H9 (cell line): ENCODE measurements around the gene ASPN. TPM values are rescaled to one million over a fixed set of nuclear protein-coding genes. Genes with fewer than 3 reads are reported as not detected.

Experiments
- DNase-seq: peaks from one replicate; pipeline ENCODE4 v3.0.0-alpha.2; 2017
- H2AFZ ChIP-seq: one replicate; pipeline ENCODE4 v1.6.1; 2013; ENCODE audit warnings: mild to moderate bottlenecking, low read length, control low read depth, moderate library complexity
- H2AK5ac ChIP-seq: 2 replicates; pipeline ENCODE4 v1.6.1; 2013; ENCODE audit warnings: low read length, control low read depth, mixed read lengths; ENCODE audit not compliant: insufficient read length
- H2BK120ac ChIP-seq: one replicate; pipeline ENCODE4 v1.6.1; 2013; ENCODE audit warnings: low read depth, mild to moderate bottlenecking, low read length, control low read depth, inconsistent platforms; ENCODE audit not compliant: poor library complexity, severe bottlenecking
- H2BK12ac ChIP-seq: 2 replicates; pipeline ENCODE4 v1.6.1; 2013; ENCODE audit warnings: low read length, control low read depth, mixed read lengths, low read depth; ENCODE audit not compliant: insufficient read length
- H2BK15ac ChIP-seq: 2 replicates; pipeline ENCODE4 v1.6.1; 2013; ENCODE audit warnings: low read depth, low read length, control low read depth
- H2BK20ac ChIP-seq: one replicate; pipeline ENCODE4 v1.6.1; 2013; ENCODE audit warnings: low read depth, mild to moderate bottlenecking, low read length, control low read depth, inconsistent platforms; ENCODE audit not compliant: poor library complexity, severe bottlenecking
- H2BK5ac ChIP-seq: 2 replicates; pipeline ENCODE4 v1.6.1; 2013; ENCODE audit warnings: low read length, control low read depth, mixed read lengths; ENCODE audit not compliant: insufficient read length
- H3K14ac ChIP-seq: 2 replicates; pipeline ENCODE4 v1.6.1; 2013; ENCODE audit warnings: low read length, control low read depth; ENCODE audit not compliant: insufficient read depth
- H3K18ac ChIP-seq: 2 replicates; pipeline ENCODE4 v1.6.1; 2013; ENCODE audit warnings: low read depth, mild to moderate bottlenecking, mixed read lengths, low read length, control low read depth; ENCODE audit not compliant: insufficient read length
- H3K23ac ChIP-seq: 2 replicates; pipeline ENCODE4 v1.6.1; 2013; ENCODE audit warnings: low read length, control low read depth, mixed read lengths, low read depth; ENCODE audit not compliant: insufficient read length
- H3K23me2 ChIP-seq: 2 replicates; pipeline ENCODE4 v1.6.1; 2013; ENCODE audit warnings: low read depth, mild to moderate bottlenecking, mixed read lengths, low read length, control low read depth; ENCODE audit not compliant: insufficient read length, poor library complexity, severe bottlenecking
- H3K27ac ChIP-seq: 2 replicates; pipeline ENCODE4 v1.5.1; 2013; ENCODE audit warnings: low read length, control low read depth, mixed read lengths, low read depth; ENCODE audit not compliant: insufficient read length
- H3K27me3 ChIP-seq: 2 replicates; pipeline ENCODE4 v1.6.1; 2013; ENCODE audit warnings: low read length, control low read depth, inconsistent platforms; ENCODE audit not compliant: insufficient read depth
- H3K4ac ChIP-seq: 2 replicates; pipeline ENCODE4 v1.6.1; 2013; ENCODE audit warnings: low read depth, mild to moderate bottlenecking, control low read depth, inconsistent platforms, low read length, moderate library complexity
- H3K4me1 ChIP-seq: 2 replicates; pipeline ENCODE4 v1.6.1; 2013; ENCODE audit warnings: low read length, control low read depth, inconsistent platforms; ENCODE audit not compliant: insufficient read depth
- H3K4me2 ChIP-seq: 2 replicates; pipeline ENCODE4 v1.6.1; 2013; ENCODE audit warnings: low read length, control low read depth, mixed read lengths; ENCODE audit not compliant: insufficient read length, insufficient read depth
- H3K56ac ChIP-seq: 2 replicates; pipeline ENCODE4 v1.6.1; 2013; ENCODE audit warnings: low read depth, mild to moderate bottlenecking, mixed read lengths, low read length, control low read depth; ENCODE audit not compliant: insufficient read length
- H3K79me1 ChIP-seq: 2 replicates; pipeline ENCODE4 v1.6.1; 2013; ENCODE audit warnings: low read depth, mild to moderate bottlenecking, moderate library complexity, low read length, control low read depth, inconsistent platforms; ENCODE audit not compliant: insufficient read depth, poor library complexity, severe bottlenecking
- H3K79me2 ChIP-seq: 2 replicates; pipeline ENCODE4 v1.6.1; 2013; ENCODE audit warnings: low read length, control low read depth, inconsistent platforms; ENCODE audit not compliant: insufficient read depth
- H3K9ac ChIP-seq: 2 replicates; pipeline ENCODE4 v1.6.1; 2013; ENCODE audit warnings: low read length, control low read depth, mixed read lengths; ENCODE audit not compliant: insufficient read length; ENCODE audit errors: extremely low read depth
- H3K9me3 ChIP-seq: one replicate; pipeline ENCODE4 v1.6.1; 2013; ENCODE audit warnings: low read depth, low read length, inconsistent platforms; ENCODE audit not compliant: control insufficient read depth
- H3T11ph ChIP-seq: one replicate; pipeline ENCODE4 v1.6.1; 2013; ENCODE audit warnings: mild to moderate bottlenecking, low read length, control low read depth, inconsistent platforms
- H4K20me1 ChIP-seq: one replicate; pipeline ENCODE4 v1.6.1; 2013; ENCODE audit not compliant: control insufficient read depth, insufficient read length, insufficient read depth
- H4K5ac ChIP-seq: 2 replicates; pipeline ENCODE4 v1.6.1; 2013; ENCODE audit warnings: low read depth, mild to moderate bottlenecking, mixed read lengths, low read length, control low read depth; ENCODE audit not compliant: insufficient read length
- H4K8ac ChIP-seq: replicated peaks from 2 replicates; pipeline ENCODE4 v1.6.1; 2013; ENCODE audit warnings: low read length, control low read depth, mixed read lengths, low read depth; ENCODE audit not compliant: insufficient read length
- H4K91ac ChIP-seq: 2 replicates; pipeline ENCODE4 v1.6.1; 2013; ENCODE audit warnings: low read depth, mild to moderate bottlenecking, moderate library complexity, mixed read lengths, low read length, control low read depth; ENCODE audit not compliant: insufficient read length
- H3K27ac Mint-ChIP-seq, 3 experiments: 2 replicates in 2 of 3; 3 replicates in 1 of 3; pipeline ENCODE4 v1.8.0; 2020 to 2021; ENCODE audit warnings: mixed read lengths in 3 of 3, mild to moderate bottlenecking in 1 of 3, moderate library complexity in 1 of 3
- H3K27me3 Mint-ChIP-seq: 2 replicates; pipeline ENCODE4 v1.8.0; 2021; ENCODE audit warnings: low read depth, mild to moderate bottlenecking, moderate library complexity, mixed read lengths
- H3K36me3 Mint-ChIP-seq, 3 experiments: 2 replicates in 2 of 3; 3 replicates in 1 of 3; pipeline ENCODE4 v1.8.0; 2020 to 2021; ENCODE audit warnings: low read depth in 3 of 3, mixed read lengths in 3 of 3; ENCODE audit not compliant: insufficient read depth in 1 of 3
- H3K4me1 Mint-ChIP-seq, 2 experiments: 2 replicates each; pipeline ENCODE4 v1.8.0; 2020; ENCODE audit warnings: mixed read lengths in 2 of 2
- H3K4me3 Mint-ChIP-seq, 2 experiments: 2 replicates in 1 of 2; 3 replicates in 1 of 2; pipeline ENCODE4 v1.8.0; 2020 to 2021; ENCODE audit warnings: mild to moderate bottlenecking in 2 of 2, mixed read lengths in 2 of 2, moderate library complexity in 1 of 2
- H3K9me3 Mint-ChIP-seq, 2 experiments: 2 replicates in 1 of 2; 3 replicates in 1 of 2; pipeline ENCODE4 v1.8.0; 2020; ENCODE audit warnings: mild to moderate bottlenecking in 2 of 2, mixed read lengths in 2 of 2, moderate library complexity in 1 of 2
- WGBS: extraction: QIAGEN DNeasy Blood & Tissue Kit; methylation state at CpG from one replicate; pipeline ENCODE4 v1.1.7; 2013; ENCODE audit warnings: missing lambda C conversion rate, low lambda C conversion rate, mixed read lengths; ENCODE audit not compliant: insufficient read length; ENCODE audit errors: extremely low coverage; 5-methylcytosine and 5-hydroxymethylcytosine counted together
- total RNA-seq: library from RNA; stranded (reverse); gene quantifications from 2 replicates; pipeline ENCODE4 v1.2.1, GENCODE V29; 2021
- TF ChIP-seq, protein P1 (sequence below): fragments of 200-600 bp; sonication (generic); conservative IDR thresholded peaks from 3 replicates; pipeline ENCODE4 v1.8.0; 2021; ENCODE audit warnings: antibody characterized with exemption, mild to moderate bottlenecking

ASPN gene
- total RNA-seq, 1 experiment from 2014 or later: not detected

DNA sequence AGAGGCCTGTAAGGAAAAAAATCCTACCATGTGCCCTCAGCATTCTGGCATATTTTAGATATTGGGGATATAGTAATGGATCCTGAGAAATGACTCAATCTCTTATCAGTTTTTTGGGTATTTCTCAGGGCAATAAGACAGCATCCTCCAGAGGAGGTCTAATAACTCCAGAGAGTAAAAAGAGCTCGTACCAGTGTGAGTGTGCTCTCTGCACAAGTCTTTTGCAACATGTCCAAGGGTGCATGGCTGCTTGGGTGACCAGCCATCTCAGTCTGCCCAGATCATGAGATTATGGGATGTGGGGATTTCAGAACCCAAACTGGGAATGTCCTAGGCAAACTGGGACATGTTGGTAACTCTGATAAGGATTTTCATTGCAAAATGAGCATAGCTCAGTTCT lies 15.3 kb downstream of the ASPN start:
- Histone ChIP-seq H3K79me2 (no peaks in the 10 kb centered on the region), H3K23me2 (no peaks in the 10 kb centered on the region), H4K8ac (no peak overlapping the region), H2BK120ac (no peak overlapping the region), H4K20me1 (no peaks in the 10 kb centered on the region), H3K27ac (no peak overlapping the region), H3K56ac (no peak overlapping the region), H3K14ac (no peak overlapping the region), H3K27me3 (no peaks in the 10 kb centered on the region), H3K4ac (no peak overlapping the region), H2AK5ac (no peak overlapping the region), H4K5ac (no peak overlapping the region), H3K9ac (no peak overlapping the region), H3K79me1 (no peaks in the 10 kb centered on the region), H3K4me1 (0 out of 2 replicates have a peak, but pooled peaks cover 3% of the 10 kb centered on the region), H2BK20ac (no peak overlapping the region), H4K91ac (no peak overlapping the region), H2BK12ac (no peak overlapping the region), H3T11ph (no peak overlapping the region), H2AFZ (no peak overlapping the region), H3K23ac (no peak overlapping the region), H2BK5ac (no peak overlapping the region), H3K9me3 (no peaks in the 10 kb centered on the region), H3K18ac (no peak overlapping the region), H3K4me2 (no peak overlapping the region), H2BK15ac (no peak overlapping the region)
- Mint-ChIP-seq H3K4me1 (peaks cover 10 to 11% of the 10 kb centered on the region in 2 experiments), H3K4me3 (no peak overlapping the region), H3K27me3 (no peaks in the 10 kb centered on the region), H3K27ac (no peak overlapping the region), H3K9me3 (no peaks in the 10 kb centered on the region), H3K36me3 (no peaks in the 10 kb centered on the region)
- TF ChIP-seq, protein P1, sequence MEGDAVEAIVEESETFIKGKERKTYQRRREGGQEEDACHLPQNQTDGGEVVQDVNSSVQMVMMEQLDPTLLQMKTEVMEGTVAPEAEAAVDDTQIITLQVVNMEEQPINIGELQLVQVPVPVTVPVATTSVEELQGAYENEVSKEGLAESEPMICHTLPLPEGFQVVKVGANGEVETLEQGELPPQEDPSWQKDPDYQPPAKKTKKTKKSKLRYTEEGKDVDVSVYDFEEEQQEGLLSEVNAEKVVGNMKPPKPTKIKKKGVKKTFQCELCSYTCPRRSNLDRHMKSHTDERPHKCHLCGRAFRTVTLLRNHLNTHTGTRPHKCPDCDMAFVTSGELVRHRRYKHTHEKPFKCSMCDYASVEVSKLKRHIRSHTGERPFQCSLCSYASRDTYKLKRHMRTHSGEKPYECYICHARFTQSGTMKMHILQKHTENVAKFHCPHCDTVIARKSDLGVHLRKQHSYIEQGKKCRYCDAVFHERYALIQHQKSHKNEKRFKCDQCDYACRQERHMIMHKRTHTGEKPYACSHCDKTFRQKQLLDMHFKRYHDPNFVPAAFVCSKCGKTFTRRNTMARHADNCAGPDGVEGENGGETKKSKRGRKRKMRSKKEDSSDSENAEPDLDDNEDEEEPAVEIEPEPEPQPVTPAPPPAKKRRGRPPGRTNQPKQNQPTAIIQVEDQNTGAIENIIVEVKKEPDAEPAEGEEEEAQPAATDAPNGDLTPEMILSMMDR: no peak
- no CpG with 5 or more reads among the region's 1 CpG for WGBS
- no peak for DNase-seq
